NCI-H2196 (cell line): ENCODE data around the gene MAP3K14.
"Not testable (repeated sequence)": the region's sequence is repeated elsewhere in the genome, so short reads cannot be mapped to it uniquely, and the experiment has no call there.

Source experiments
- DNase-seq: peaks from one replicate; lab custom pipeline; 2025; ENCODE audit not compliant: unreplicated experiment; lab: John Stamatoyannopoulos, UW

The MAP3K14 gene

GRCh38 chr17:45302220-45302619 is 14.6 kb downstream of the MAP3K14 start:
- not testable (repeated sequence) for DNase-seq

- DNase-seq: no peak
Observed at GRCh38 chr17:45301674-45302073, 15.1 kb downstream of the MAP3K14 start.

- no peak for DNase-seq
Observed at GRCh38 chr17:45300060-45300751, 16.6 kb downstream of the MAP3K14 start.

- DNase-seq: no peak
Observed at GRCh38 chr17:45299361-45299760, 17.5 kb downstream of the MAP3K14 start.

- DNase-seq: no peak
Observed at GRCh38 chr17:45298546-45299285, 18.1 kb downstream of the MAP3K14 start.

GRCh38 chr17:45296833-45297124 is 20.0 kb downstream of the MAP3K14 start:
- peak; percentile 35 for DNase-seq

- no peak for DNase-seq
Observed at GRCh38 chr17:45296003-45296832, 20.6 kb downstream of the MAP3K14 start.

GRCh38 chr17:45294506-45294905 is 22.3 kb downstream of the MAP3K14 start:
- DNase-seq: peak; percentile 71

GRCh38 chr17:45293413-45294211 is 23.2 kb downstream of the MAP3K14 start:
- DNase-seq: peak; percentile 71

- no peak for DNase-seq
Observed at GRCh38 chr17:45292696-45293412, 24.0 kb downstream of the MAP3K14 start.

GRCh38 chr17:45291171-45291805 is 25.5 kb downstream of the MAP3K14 start:
- no peak for DNase-seq

- no peak for DNase-seq
Observed at GRCh38 chr17:45290269-45290765, 26.5 kb downstream of the MAP3K14 start.

- DNase-seq: peak; percentile 34
Observed at GRCh38 chr17:45289301-45290268, 27.2 kb downstream of the MAP3K14 start.

- peak; percentile 71 for DNase-seq
Observed at GRCh38 chr17:45288825-45289224, 28.0 kb downstream of the MAP3K14 start.

- peak; percentile 47 for DNase-seq
Observed at GRCh38 chr17:45287526-45288500, 29.0 kb downstream of the MAP3K14 start.

GRCh38 chr17:45286286-45286685 is 30.5 kb downstream of the MAP3K14 start:
- DNase-seq: no peak
